HG03196 (cell line): ENCODE data around the gene PNMA6A.
A peak's percentile ranks its signal among the peaks of the same experiment; 100 is the strongest.
"Not testable (repeated sequence)": the region's sequence is repeated elsewhere in the genome, so short reads cannot be mapped to it uniquely, and the experiment has no call there.

Source experiments
- ATAC-seq: cut with Tn5 transposase; IDR thresholded peaks from one replicate; pipeline ENCODE4 v1.9.1; 2021; ENCODE audit not compliant: unreplicated experiment

The PNMA6A gene

GRCh38 chrX:153071909-153072583 lies at the start of gene PNMA6A:
TSS of gene PNMA6A (plus strand) at chrX:153072454. CDS start at chrX:153073063, 609 bp downstream.
- not testable (repeated sequence) for ATAC-seq

- not testable (repeated sequence) for ATAC-seq
Observed at GRCh38 chrX:153026501-153026900, 45.8 kb upstream of the PNMA6A start.

- not testable (repeated sequence) for ATAC-seq
Observed at GRCh38 chrX:153028487-153028886, 43.8 kb upstream of the PNMA6A start.

GRCh38 chrX:153029162-153029561 lies 43.1 kb upstream of the PNMA6A start:
- ATAC-seq = no peak

DNA sequence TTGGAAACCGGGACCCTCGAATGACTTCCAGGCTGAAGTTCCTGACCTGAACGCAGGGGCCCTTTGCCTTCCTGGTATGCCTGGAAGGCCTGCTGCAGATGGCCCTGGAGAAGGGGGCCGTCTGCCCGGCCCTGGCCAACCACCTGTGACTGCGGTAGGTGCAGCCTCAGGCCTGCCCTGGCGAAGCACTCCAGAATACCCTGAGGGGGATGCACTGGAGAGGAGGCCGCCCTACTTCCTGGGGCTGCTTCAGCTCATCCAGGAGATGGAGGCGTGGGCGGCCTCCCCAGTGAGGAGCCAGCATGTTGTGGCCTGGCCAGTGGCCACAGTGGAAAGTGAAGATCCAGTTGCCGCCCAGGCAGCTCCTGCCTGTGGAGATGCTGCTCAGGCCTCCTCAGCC lies 42.4 kb upstream of the PNMA6A start:
- ATAC-seq = no peak

GRCh38 chrX:153030801-153031200 lies 41.5 kb upstream of the PNMA6A start:
- no peak for ATAC-seq

- peak; percentile 72 for ATAC-seq
Observed at GRCh38 chrX:153032397-153033118, 39.7 kb upstream of the PNMA6A start.

GRCh38 chrX:153049093-153049492 lies 23.2 kb upstream of the PNMA6A start:
- ATAC-seq = no peak

GRCh38 chrX:153052534-153052933 lies 19.7 kb upstream of the PNMA6A start:
- no peak for ATAC-seq

GRCh38 chrX:153055871-153056749 lies 16.1 kb upstream of the PNMA6A start, which contains the start of gene PNMA3:
TSS of gene PNMA3 (plus strand) at chrX:153056470. CDS start at chrX:153057056, 586 bp downstream.
- no peak for ATAC-seq

DNA sequence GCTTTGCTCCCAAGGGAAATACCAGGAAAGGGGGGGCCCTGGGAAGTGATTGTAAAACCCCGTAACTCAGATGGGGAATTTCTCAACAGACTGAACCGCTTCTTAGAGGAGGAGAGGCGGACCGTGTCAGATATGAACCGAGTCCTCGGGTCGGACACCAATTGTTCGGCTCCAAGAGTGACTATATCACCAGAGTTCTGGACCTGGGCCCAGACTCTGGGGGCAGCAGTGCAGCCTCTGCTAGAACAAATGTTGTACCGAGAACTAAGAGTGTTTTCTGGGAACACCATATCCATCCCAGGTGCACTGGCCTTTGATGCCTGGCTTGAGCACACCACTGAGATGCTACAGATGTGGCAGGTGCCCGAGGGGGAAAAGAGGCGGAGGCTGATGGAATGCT lies 15.0 kb upstream of the PNMA6A start:
- ATAC-seq = no peak

DNA sequence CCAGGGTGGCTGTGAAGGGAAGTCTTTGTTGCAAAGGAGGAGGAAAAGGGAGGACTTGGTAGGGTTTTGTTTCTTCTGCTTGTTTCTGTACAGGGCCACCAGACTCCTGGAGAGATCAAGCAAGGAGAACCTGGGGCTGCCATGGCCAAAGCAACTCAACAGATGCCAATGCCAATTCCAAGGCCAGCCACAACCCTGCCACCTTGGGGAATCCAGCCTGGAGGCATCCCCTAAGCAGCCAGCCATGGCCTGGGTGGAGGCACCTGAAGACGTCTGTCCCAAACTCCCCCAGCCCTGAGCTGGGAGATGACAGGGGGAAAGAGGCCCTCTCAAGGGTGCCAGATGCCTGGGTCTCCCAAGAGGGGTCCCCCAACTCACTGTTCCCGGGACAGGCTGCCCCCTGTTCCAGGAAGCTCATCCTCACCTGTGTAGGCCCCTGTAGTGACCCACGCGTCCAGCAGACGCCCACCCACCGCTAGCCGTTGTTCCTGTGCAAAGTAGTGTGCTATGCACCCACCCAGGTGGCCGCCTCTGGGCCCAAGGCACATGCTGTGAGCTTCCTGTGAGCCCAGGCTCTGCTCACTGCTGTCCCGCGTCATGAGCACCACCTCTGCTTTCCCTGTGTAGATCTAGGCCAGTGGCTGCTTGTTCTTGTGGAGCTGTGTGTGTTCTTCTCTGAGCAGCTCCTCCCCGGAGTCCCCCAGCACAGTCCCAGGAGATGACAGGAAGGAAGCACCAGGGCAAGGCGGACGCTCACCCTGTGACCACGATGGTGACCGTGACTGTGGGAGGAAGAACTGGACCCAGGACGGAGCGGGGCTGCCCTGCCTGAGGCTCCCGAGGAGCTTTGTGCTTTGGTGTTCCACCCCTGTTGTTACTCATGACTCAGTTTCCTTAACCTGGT lies 12.8 kb upstream of the PNMA6A start:
- no peak for ATAC-seq

DNA sequence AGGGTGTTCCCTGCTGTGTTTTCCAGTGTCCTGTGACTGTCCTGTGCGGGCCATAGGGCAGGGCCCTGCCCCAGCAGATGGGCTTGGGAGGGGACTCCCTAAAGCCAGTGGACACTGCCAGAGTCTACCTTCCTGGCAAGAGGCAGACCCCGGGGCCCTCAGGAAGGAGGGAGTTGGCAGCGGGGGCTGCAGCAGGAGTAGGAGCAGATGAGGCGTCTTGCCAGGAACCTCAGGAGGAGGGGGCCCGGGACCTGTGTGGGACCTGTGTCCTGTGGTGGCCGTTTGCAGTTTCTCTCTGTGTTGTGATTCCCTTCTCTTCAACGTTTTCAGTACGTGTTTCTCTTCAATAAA lies 12.2 kb upstream of the PNMA6A start:
- ATAC-seq = no peak

DNA sequence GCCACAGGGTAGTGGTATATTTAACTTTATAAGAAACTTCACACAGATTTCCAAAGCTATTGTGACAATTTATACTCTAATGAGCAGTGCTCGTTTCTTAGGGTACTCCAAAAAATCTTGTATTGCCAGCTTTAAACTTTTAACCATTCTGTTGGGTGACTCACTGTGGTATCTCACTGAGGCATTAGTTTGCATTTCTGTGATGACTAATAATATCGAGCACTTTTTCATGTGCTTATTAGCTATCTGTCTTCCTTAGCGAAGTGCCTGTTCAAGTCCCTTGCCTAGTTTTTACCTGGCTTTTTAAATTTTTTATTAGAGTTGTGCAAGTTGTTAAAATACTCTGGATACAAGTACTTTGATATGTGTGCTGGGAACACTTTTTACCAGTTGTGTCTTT lies 10.5 kb upstream of the PNMA6A start:
- ATAC-seq = no peak

DNA sequence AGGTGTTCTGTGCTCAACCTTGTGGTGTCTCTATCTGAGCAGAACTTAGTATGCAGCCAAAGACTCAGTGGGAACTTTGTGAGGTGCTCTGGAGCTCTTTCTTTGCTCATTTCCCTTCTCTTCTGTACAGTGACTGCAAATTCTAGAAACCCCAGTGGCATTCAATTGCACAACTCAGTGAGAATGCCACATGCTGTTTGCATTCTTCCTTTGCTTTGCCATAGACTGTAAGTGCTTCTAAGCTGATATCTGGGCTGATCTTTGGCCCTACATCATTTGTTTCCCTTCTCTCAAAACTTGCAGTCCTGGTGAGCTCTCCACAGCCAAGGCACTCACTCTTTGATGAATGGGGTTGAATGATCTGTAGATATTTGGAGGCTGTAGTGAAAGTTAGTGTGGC lies 8.9 kb upstream of the PNMA6A start:
- ATAC-seq = no peak

DNA sequence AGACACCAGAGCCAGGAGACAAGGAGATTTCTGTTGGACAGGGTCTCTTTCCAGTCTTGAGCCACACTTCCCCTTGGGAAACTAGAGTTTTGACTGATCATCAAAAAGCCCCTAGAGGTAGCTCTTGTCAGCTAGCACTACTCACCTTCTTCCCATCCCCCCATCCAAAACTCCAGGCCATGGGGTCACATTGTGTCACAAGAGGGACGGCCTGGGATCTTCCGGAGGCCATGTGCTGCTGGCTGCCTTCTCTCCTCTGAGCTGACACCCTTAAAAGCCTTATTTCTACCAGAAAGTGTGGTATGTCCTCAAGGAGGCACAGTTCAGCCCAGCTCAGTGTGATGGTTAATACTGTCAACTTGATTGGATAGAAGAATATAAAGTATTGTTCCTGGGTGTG lies 8.2 kb upstream of the PNMA6A start:
- ATAC-seq = no peak

- ATAC-seq = no peak
Observed at GRCh38 chrX:153065389-153065788, 6.9 kb upstream of the PNMA6A start.

DNA sequence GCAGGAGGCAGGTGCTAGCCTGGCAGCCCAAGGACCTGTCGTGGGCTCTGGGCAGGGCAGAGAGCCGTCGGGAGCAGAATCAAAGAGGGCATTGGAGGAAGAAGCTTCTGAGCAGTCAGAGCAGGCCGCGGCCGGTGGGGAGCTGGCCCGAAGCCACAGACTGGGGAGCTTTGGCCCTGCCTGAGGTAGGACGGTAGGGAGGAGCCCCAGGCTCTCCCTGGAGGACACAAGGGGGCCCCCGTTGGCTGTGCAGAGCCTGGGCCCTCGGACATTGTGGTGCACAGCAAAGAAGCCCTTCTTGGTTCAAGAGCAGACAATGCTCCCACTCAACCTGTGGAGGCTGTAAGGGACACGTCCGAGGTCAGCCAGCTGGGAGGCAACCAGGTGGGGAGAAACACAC lies 5.9 kb upstream of the PNMA6A start:
- ATAC-seq = not testable (repeated sequence)

DNA sequence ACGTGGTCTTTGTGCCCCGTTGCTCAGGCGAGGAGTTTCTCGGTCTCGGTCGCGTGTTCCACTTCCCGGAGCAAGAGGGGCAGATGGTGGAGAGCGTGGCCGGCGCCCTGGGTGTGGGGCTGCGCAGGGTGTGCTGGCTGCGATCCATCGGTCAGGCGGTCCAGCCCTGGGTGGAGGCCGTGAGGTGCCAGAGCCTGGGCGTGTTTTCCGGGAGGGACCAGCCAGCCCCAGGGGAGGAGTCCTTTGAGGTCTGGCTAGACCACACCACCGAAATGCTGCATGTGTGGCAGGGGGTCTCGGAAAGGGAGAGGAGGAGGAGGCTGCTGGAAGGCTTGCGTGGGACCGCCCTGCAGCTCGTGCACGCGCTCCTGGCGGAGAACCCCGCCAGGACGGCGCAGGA lies 1.1 kb downstream of the PNMA6A start:
- not testable (repeated sequence) for ATAC-seq

- no peak for ATAC-seq
Observed at GRCh38 chrX:153074262-153074899, 2.1 kb downstream of the PNMA6A start.
